Measurements from ENCODE around the gene MAL.

DNA sequence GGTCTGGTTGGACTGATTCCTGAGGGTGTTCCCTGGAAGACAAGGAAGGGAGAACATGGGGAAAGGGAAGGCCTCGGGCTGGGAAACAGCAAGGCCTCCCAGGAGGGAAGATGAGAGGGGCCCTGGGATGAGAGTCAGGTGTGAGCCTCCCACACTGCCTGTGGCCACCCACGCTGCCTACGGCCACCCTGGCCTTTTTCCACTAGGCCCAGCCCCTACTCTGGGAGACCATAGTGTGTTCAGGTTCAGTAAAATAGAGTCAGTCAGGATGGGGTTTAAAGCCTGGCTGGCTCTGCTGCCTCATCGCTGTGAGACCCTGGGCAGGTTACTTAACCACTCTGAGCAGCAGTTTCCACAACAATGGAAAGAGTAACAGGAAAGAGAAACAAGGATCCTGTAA is 47.7 kb upstream of the MAL start:
- TF ChIP-seq ZFP3 (CRISPR knock-in tag; IDR thresholded peaks at IDR 0.05) (no peak), OSR1 (CRISPR knock-in tag; IDR thresholded peaks at IDR 0.05) (no peak), ZNF565 (CRISPR knock-in tag; conservative IDR thresholded peaks at IDR 0.05; ENCODE audit: low read depth) (no peak), CSDC2 (CRISPR knock-in tag; IDR thresholded peaks at IDR 0.05) (no peak), PATZ1 (CRISPR knock-in tag; IDR thresholded peaks at IDR 0.05; ENCODE audit: borderline replicate concordance) (no peak), ISL1 (CRISPR knock-in tag; IDR thresholded peaks at IDR 0.05) (no peak), CREB5 (CRISPR knock-in tag; IDR thresholded peaks at IDR 0.05; ENCODE audit: low read depth) (no peak), GLIS3 (CRISPR knock-in tag; IDR thresholded peaks at IDR 0.05) (no peak), ARNTL (CRISPR knock-in tag; IDR thresholded peaks at IDR 0.05; ENCODE audit: borderline replicate concordance, low read depth) (no peak), ZC3H10 (CRISPR knock-in tag; IDR thresholded peaks at IDR 0.05) (no peak)
- TF ChIP-seq, protein P1, sequence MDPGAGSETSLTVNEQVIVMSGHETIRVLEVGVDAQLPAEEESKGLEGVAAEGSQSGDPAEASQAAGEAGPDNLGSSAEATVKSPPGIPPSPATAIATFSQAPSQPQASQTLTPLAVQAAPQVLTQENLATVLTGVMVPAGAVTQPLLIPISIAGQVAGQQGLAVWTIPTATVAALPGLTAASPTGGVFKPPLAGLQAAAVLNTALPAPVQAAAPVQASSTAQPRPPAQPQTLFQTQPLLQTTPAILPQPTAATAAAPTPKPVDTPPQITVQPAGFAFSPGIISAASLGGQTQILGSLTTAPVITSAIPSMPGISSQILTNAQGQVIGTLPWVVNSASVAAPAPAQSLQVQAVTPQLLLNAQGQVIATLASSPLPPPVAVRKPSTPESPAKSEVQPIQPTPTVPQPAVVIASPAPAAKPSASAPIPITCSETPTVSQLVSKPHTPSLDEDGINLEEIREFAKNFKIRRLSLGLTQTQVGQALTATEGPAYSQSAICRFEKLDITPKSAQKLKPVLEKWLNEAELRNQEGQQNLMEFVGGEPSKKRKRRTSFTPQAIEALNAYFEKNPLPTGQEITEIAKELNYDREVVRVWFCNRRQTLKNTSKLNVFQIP (CRISPR knock-in tag; IDR thresholded peaks at IDR 0.05; ENCODE audit: borderline replicate concordance, low read depth) = no peak
